SK-N-MC (cell line): ENCODE measurements around the gene PTPN11.

ENCODE experiments used
- EZH2 ChIP-seq: fragments of 200-600 bp; sonication (generic); IDR thresholded peaks from one replicate; pipeline ENCODE4 v1.6.1; 2017; ENCODE audit warnings: antibody characterized with exemption
- POLR2AphosphoS5 ChIP-seq: IDR thresholded peaks from 2 replicates; pipeline ENCODE4 v1.6.1; 2012; ENCODE audit warnings: mild to moderate bottlenecking, low read depth, low read length, borderline replicate concordance

GRCh38 chr12:112443916-112444315 lies 25.2 kb downstream of the PTPN11 start:
- no peak for TF ChIP-seq POLR2AphosphoS5
- no peak for TF ChIP-seq EZH2
